Fibroblast of skin of back (primary cell): ENCODE results near the gene TPI1.
"Not testable (repeated sequence)": the region's sequence is repeated elsewhere in the genome, so short reads cannot be mapped to it uniquely, and the experiment has no call there.

ENCODE experiments used
- DNase-seq: peaks from one replicate; pipeline ENCODE4 v3.0.0-alpha.2; 2013

TPI1 gene

DNA sequence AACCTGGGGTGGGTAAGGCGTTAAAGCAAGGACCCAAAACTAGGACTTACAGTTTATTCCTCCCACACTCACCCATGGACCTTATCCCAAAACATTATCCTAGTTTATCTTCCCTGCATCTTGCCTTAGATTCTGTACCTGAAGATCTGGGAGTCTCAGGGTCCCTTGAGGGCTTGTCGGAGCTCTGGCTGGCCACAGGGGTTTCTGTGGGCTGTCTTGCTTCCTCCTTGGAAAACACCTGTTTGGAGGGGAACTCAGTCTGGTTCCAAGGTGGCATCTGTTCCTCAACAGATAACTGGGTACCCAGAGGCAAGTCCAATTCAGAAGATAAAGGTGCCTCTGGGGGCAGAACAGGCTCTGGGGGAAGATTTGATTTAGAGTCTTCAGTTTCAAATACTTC is 17.9 kb upstream of the TPI1 start:
- no peak for DNase-seq

DNA sequence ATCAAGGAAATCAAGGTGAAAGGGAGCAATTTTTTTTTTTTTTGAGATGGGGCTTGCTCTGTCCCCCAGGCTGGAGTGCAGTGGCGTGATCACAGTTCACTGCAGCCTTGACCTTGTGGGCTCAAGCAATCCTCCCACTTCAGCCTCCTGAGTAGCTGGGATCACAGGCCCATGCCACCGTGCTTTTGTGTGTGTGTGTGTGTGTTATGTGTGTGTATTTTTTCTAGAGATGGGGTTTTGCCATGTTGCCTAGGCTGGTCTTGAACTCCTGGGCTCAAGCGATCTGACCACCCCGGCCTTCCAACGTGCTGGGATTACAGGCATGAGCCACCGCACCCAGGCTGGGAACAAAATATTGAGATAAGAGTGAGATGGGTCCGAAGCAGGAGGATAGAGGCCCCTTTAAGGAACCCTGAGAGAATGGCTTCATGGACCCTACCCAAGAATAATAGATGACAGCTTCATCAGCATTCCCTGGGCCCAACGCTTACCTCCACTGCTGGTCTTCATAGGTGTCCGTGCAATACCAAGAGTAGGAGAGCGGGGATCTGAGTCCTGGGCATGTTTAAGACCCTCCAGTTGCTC is 17.3 kb upstream of the TPI1 start:
- DNase-seq: no peak

DNA sequence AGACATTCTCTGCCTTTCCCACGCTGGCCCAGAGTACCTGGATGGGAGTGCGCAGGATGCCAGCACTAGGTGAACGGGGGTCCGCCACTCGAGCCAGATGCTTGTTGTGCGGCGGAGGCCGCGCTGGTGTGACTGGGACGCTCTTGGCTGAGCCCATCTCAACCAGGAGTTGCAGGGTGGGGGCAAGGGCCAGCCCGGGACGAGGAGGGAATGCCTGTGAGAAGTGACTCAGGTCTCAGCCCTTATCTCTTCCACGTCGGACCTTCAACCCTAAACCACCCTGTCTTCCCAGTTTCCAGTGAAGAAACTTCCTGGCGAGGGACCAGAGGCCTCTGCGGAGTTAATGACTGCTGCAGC is 16.6 kb upstream of the TPI1 start:
- no peak for DNase-seq

DNA sequence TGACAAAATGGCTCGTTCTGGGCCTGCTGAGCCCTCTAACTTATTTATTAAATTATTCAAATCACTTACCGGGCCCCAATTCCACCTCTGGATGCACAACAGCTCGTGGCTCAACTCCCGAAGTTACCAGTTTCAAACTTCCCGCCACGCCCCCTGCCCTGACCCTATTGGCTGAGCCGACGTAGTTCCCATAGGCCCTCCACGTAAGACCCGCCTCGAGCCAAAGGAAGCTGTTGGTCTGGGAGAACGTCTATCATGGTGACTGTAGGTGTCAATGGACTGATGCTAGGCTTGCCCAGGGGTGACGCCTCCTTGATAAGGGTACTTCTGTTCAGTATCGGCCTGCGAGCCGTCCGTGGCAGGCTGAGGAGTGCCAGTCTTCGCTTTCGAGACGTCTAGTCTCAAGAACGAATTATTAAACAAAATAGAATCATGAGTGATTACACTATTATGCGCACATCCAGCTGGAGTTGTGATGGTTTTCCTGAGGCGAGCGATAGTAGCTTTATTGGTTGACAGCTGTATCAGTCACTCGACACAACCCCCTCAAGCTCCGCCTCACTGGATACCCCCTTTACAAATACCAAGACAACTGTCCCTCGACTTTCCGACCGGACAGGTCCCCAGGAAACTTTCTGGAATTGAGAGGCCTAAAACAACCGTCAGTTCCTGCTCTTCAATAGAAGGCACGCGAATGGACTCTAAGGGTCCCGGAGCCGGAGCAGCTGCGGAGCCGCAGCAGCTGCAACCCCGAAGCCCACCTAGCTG is 16.0 kb upstream of the TPI1 start, which contains the start of gene CDCA3:
Gene CDCA3 (minus strand): TSS at position 134 of the 768 bp plus-strand sequence. CDS start 334 bp downstream, outside the sequence.
- DNase-seq: peak; percentile 99

DNA sequence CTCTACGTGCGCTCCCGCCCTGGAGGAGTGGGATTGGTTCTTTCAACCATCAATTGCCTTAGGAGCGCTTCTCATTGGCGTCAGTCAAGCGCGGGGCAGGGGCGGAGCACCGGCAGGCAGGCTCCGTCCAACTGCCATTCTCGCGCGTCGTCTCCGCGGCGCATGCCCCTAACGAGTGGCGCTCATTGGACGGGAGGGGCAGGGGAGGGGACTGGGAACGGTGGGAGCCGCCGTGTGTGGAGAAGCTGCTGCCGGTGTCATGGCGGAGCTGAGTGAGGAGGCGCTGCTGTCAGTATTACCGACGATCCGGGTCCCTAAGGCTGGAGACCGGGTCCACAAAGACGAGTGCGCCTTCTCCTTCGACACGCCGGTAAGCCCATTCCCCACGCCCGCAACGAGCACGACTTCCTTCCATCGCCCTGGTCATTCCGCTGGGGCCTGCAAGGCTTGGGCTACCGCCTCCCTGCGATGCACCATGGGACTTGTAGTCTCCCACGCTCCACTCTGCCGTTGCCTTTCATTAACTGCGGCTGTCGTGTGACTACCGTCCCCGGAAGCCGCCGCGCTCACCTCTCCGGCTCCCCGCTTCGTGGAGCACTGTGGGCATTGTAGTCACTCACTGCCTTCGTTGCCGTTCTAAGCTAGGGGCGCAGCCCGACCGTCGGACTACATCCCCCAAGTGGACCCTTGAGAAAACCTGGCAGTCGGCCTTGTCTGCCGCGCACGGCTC is 15.2 kb upstream of the TPI1 start, which contains the start of gene USP5:
Gene USP5 (plus strand): TSS at position 230 of the 730 bp plus-strand sequence. CDS start 30 bp downstream, at position 260.
- DNase-seq: peak; percentile 100

DNA sequence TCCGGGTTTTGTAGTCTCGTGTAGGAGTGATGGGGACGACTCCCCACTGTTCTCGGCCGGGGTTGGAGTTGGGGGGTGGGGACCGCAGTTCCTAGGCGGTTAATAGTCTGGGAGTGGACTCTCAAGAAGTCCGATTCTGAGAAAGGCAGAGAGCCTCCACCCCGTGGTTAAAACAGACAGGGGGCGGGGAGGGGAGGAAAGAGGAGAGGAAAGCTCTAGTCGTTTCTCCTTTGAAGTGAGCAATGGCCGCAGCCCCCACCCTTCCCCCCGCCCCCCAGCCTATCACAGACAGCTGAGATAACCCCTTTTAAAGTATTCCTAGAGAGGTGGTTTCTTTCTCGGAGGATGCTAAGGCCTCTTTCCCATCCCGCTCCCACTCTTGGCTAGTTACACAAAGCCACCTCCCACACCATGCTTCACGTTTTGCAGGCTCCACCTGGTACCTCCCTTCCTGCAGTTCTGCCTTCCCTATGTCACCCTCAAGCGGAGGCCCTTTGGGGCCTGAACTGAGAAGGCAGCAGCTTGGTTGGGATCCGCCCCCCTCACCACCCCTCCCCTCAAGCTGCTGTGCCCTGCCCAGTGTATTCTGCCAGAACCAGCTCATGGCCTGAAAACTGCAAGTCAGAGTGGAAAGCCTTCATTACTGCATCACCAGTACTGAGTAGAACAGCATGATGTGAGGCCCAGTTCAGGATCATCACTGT is 14.5 kb upstream of the TPI1 start:
- DNase-seq: peak; percentile 76

DNA sequence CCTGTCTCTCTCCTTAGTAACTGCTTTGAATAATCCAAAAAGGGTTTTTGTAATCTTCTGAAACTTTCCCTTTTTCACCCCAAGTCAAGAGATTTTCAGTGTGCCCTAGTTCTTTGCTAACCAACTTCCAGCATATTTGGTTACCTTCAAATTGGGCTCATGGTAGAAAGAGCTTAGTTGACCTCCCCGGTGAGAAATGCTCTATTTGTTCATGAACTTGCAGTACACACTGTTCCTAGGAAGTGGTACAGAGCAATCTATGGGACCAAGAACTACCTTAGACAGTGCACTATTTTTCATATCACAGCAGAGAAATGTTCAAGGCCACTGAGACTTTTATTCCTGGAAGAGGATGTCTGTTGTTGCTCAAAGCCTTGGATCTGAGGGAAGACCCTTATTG is 13.7 kb upstream of the TPI1 start:
- no peak for DNase-seq

DNA sequence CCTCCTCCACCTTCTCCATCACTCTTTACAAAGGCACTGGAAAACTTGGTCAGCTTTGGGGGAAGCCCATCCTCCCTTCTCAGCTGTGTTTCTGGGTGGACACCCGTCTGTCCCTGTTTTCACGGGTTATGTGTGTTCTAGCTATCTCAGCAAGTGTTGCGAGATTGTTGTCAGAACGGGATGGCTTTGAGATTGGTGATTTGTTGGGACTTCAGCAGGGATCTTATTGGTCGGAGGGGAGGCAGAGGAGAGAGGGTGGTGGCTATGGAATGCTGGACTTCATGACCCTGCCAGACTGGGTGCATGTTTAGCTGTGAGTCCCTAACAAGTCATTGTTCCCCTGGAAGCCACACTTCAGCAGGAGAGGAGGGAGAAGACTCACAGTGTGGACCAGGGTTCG is 13.3 kb upstream of the TPI1 start:
- no peak for DNase-seq

DNA sequence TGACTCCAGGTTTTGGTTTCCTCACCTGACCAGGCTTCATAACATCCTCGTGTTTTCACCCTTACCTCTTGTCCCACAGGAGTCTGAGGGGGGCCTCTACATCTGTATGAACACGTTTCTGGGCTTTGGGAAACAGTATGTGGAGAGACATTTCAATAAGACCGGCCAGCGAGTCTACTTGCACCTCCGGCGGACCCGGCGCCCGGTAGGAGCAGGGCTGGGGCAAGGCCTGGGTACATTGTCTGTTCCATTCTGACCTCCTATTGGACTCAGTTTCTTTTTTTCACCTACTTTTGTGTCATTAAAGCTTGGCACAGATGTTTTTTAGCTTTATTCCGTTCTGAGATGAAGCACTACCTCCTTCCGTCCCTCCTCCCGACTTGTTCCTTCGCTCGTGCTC is 12.0 kb upstream of the TPI1 start:
- no peak for DNase-seq

DNA sequence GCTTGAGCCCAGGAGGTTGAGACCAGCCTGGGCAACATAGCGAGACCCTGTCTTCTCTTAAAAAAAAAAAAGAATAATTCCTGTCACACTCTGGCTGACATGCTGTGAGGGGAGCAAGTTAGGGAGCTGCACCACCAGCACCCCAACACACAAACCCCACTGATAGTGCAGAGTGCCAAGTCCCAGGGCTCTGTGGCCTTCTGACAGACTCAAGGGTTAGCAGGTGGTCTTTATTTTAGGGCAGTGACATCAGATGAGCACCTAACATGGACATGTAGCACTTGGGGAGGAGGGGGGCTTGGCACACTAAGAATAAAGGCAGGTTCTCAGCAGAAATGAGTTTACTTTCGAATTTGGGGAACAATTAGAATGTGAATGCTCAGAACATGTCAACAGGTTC is 8.5 kb upstream of the TPI1 start:
- no peak for DNase-seq

DNA sequence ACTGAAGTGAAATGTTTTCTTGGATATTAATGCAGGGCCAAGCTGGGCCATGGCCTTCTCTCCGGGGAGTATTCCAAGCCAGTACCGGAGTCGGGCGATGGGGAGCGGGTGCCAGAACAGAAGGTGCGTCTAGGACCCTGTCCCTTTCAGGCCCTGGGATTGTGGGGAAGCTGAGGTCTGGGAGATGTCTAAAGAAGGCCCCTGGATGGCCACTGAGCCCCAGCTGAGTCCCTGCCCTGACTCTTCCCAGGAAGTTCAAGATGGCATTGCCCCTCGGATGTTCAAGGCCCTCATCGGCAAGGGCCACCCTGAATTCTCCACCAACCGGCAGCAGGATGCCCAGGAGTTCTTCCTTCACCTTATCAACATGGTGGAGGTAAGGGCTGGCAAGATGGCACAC is 7.2 kb upstream of the TPI1 start:
- no peak for DNase-seq

DNA sequence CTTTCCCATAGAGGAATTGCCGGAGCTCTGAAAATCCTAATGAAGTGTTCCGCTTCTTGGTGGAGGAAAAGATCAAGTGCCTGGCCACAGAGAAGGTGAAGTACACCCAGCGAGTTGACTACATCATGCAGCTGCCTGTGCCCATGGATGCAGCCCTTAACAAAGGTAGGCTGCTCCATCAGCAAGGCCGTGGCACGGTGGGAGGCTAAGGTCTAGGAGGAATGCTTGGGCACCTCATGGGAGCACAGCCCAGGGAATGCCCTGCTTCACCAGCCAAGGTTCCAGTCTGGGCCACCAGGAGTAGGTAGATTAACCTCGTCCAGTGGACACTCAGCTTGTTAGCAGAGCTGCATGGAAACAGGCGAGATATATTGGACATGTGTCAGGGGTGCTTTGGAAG is 6.4 kb upstream of the TPI1 start:
- DNase-seq: no peak

DNA sequence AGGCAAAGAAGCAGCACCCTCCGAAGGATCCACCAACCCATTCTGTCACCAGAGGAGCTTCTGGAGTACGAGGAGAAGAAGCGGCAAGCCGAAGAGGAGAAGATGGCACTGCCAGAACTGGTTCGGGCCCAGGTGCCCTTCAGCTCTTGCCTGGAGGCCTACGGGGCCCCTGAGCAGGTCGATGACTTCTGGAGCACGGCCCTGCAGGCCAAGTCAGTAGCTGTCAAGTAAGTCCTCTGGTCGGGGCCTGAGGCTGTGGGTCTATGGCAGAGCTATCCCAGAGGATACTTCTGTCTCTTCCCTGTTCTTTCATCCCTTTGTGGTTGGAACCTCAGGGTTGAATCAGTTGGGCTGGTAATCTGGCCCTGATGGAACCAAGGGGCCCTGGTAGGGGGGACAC is 5.9 kb upstream of the TPI1 start:
- DNase-seq: no peak

DNA sequence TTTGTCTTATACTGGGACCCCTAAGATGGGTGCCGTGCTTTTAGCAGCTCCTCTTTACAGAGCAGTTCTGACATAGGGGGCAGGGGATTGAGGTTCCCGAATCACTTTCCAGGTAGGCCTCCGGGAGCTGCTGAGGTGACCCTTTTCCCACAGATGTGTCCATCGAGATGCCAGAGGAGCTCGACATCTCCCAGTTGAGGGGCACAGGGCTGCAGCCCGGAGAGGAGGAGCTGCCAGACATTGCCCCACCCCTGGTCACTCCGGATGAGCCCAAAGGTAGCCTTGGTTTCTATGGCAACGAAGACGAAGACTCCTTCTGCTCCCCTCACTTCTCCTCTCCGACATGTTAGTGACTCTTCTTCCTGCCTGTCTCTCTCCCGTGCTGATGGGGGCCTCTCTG is 4.3 kb upstream of the TPI1 start:
- no peak for DNase-seq

DNA sequence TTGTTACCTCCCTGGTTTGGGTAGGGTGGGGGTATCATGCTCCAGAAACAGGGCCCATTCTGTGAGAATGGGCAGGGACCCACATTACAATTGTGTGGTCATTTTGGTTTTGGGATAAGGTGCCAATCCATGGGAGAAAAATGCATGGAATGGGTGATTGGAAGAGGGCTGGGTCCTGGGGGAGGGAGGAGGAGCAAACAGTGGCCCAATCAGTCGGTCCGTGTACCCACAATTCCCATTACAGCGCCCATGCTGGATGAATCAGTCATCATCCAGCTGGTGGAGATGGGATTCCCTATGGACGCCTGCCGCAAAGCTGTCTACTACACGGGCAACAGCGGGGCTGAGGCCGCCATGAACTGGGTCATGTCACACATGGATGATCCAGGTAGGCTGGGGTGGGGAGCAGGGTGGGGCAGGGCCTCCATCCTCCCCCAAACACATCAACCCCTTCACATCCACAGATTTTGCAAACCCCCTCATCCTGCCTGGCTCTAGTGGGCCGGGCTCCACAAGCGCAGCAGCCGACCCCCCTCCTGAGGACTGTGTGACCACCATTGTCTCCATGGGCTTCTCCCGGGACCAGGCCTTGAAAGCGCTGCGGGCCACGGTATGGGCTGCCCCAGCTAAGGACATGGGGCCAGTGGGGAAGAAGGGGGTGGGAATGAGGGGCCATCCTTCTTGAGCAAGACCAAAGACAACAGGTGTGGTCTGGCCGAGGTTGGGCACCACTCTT is 3.6 kb upstream of the TPI1 start:
- DNase-seq: peak; percentile 40

DNA sequence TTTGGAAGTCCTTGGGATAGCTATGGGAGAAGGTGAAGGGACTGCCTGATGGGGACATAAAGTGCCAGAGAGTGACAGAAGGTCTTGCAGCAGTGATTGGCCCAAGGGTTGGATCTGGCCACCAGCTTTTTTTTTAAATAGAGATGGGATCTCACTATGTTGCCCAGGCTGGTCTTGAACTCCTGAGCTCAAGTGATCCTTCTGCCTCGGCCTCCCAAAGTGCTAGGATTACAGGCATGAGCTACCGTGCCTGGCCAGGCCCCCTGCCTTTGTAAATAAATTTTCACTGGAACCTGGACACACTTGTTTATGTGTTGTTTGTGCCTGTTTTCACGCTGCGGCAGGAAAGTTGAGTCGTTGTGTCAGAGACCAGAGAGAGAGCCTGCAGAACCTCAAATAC is 2.0 kb upstream of the TPI1 start:
- DNase-seq: not testable (repeated sequence)

DNA sequence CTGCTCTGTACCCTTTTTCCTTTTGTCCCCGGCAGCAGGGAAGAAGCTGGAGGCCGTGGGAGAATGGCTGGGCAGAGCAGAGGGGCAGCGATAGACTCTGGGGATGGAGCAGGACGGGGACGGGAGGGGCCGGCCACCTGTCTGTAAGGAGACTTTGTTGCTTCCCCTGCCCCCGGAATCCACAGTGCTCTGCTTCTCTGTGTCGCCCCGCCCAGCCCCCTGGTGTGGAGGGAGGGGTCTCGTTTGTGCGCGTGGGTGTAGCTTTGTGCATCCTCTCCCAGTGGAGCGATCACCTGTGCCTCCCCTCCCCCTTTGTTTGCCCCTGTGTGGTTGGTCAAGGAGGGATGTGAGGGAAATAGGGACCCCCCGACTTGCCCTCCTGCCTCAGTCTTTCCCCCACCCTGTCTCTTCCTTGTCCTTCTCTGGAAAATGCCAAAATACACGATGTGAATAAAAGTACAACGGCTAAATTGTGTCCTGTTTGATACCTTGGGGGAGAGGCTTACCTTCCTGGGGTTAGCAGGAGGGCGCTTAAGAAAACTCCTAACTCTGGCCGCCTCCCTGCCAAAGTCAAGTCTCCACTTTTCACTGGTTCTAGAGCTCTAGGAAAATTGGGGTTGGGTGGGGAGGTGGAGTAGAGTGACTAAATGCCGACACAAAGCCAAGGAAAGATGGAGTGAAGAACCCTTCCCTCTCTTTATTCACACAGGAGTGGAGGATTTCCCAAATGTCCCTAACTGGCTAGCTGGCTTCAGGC is 990 bp upstream of the TPI1 start:
- DNase-seq: no peak

DNA sequence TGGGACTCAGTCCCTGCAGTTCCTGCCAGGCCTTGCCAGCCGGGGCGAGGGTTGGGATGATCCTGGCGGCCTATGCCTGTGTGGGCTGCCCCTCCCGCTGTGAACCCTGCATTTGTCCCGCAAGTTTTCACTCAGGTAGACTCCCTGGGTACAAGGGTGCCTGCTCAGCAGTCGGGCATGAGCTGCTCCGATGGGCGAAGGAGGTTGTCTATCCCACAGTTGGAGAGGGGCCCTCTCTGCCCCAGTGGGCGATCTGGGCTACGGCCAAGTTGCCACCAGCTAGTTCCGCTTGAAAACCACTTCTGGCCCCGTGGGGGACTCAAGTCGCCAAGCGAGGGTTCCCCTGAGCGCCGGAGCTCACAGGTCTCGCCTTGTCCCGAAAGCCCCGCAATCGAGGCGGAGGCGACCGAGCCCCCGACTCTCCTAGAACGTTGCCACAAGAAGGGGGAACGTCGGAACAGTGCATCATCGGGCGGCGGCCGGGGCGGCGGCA is 365 bp upstream of the TPI1 start:
- no peak for DNase-seq

DNA sequence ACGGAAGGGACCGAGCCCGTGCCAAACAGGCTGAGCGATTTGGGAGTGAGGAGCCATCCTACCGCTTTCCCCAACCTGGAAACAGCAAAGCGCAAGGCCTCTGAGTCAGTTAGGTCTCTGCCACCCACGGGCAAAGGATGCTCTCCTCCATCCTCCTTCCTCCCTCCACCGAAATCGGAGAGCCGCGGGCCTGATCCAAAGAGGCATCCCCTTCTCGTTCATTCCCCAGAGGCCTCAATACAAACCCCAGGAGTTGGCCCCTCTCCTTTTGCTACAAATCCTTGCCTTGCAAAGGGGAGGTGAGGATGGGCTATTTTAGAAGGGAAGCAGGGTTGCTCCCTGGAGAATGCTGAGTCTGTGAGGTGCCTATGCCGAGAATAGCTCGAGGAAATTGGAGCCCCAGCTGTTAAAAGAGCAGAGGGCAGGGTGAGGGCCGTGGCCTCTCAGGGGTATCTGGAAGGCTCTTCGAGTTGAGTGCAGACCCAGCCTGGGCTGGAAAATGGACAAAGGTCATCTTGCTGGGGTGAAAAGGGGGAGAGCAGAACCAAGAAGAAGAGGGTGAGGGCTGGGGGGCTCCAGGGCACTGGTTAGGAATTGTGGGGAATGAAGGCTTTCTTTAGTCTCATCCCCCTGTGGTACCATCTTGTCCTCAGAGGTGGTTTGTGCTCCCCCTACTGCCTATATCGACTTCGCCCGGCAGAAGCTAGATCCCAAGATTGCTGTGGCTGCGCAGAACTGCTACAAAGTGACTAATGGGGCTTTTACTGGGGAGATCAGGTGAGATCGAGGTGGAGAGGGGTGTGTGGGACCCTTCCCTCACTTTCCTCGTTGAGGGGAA is 1.1 kb downstream of the TPI1 start:
- no peak for DNase-seq
